Measurements from ENCODE around the gene ADORA1.

Gene ADORA1

GRCh38 chr1:203127666-203128430 is at the start of gene ADORA1:
Gene ADORA1 (plus strand): TSS chr1:203127726. CDS start chr1:203128842, 1,116 bp downstream.
- peak; percentile 49 for DNase-seq

GRCh38 chr1:203077956-203078355 is 49.6 kb upstream of the ADORA1 start:
- DNase-seq: no peak

GRCh38 chr1:203078478-203078877 is 49.0 kb upstream of the ADORA1 start:
- no peak for DNase-seq

- no peak for DNase-seq
Measured at GRCh38 chr1:203080456-203080855, 47.1 kb upstream of the ADORA1 start.

GRCh38 chr1:203081465-203082230 is 45.9 kb upstream of the ADORA1 start:
- DNase-seq: no peak

- no peak for DNase-seq
Measured at GRCh38 chr1:203082231-203082505, 45.4 kb upstream of the ADORA1 start.

GRCh38 chr1:203082571-203083462 is 44.7 kb upstream of the ADORA1 start:
- DNase-seq: no peak

- DNase-seq: no peak
Measured at GRCh38 chr1:203083463-203083921, 44.0 kb upstream of the ADORA1 start.

GRCh38 chr1:203084588-203085527 is 42.7 kb upstream of the ADORA1 start:
- no peak for DNase-seq

- DNase-seq: no peak
Measured at GRCh38 chr1:203085528-203086406, 41.8 kb upstream of the ADORA1 start, which contains the start of gene MYOG. Gene MYOG (minus strand): TSS chr1:203086012. CDS start chr1:203085961, 51 bp downstream.

GRCh38 chr1:203086992-203087763 is 40.3 kb upstream of the ADORA1 start:
- DNase-seq: no peak

GRCh38 chr1:203088441-203088840 is 39.1 kb upstream of the ADORA1 start:
- DNase-seq: no peak

- no peak for DNase-seq
Measured at GRCh38 chr1:203089001-203089650, 38.4 kb upstream of the ADORA1 start.

- no peak for DNase-seq
Measured at GRCh38 chr1:203089651-203090045, 37.9 kb upstream of the ADORA1 start.

- no peak for DNase-seq
Measured at GRCh38 chr1:203090421-203091198, 36.9 kb upstream of the ADORA1 start.

GRCh38 chr1:203091199-203091477 is 36.4 kb upstream of the ADORA1 start:
- no peak for DNase-seq

GRCh38 chr1:203091761-203092330 is 35.7 kb upstream of the ADORA1 start:
- DNase-seq: no peak

GRCh38 chr1:203093754-203094410 is 33.6 kb upstream of the ADORA1 start:
- no peak for DNase-seq
